Aorta (tissue), 5 donors: ENCODE measurements around the gene CEP170B. TPM values are rescaled to one million over a fixed set of nuclear protein-coding genes. Genes with fewer than 3 reads are reported as not detected.
"Not testable (repeated sequence)": the region's sequence is repeated elsewhere in the genome, so short reads cannot be mapped to it uniquely, and the experiment has no call there.

ENCODE experiments used
- ATAC-seq: fragments of 200-7000 bp; cut with Tn5 transposase; one replicate; pipeline ENCODE4 v1.9.1; 2022; ENCODE audit warnings: moderate library complexity; ENCODE audit not compliant: low FRiP score
- DNase-seq, 2 donors: peaks; one replicate each; pipeline ENCODE4 v3.0.0-alpha.2; 2020
- H3K27ac ChIP-seq, 2 donors: one replicate each; pipeline ENCODE4 v1.5.1; 2013; ENCODE audit warnings: low read length in 2 of 2, mild to moderate bottlenecking in 2 of 2, moderate library complexity in 2 of 2, control low read depth in 1 of 2, inconsistent platforms in 1 of 2, low read depth in 1 of 2
- H3K27me3 ChIP-seq, 2 donors: one replicate each; pipeline ENCODE4 v1.6.1; 2013; ENCODE audit warnings: control low read depth in 1 of 2, low read length in 1 of 2, mild to moderate bottlenecking in 1 of 2, moderate library complexity in 1 of 2; ENCODE audit not compliant: insufficient read depth in 2 of 2, control insufficient read depth in 1 of 2
- H3K36me3 ChIP-seq, 2 donors: one replicate each; pipeline ENCODE4 v1.6.1; 2013; ENCODE audit warnings: control low read depth in 1 of 2, low read length in 1 of 2, mild to moderate bottlenecking in 1 of 2; ENCODE audit not compliant: insufficient read depth in 2 of 2, control insufficient read depth in 1 of 2
- H3K4me1 ChIP-seq, 2 donors: one replicate each; pipeline ENCODE4 v1.6.1; 2013; ENCODE audit warnings: low read length in 2 of 2, control low read depth in 1 of 2, mild to moderate bottlenecking in 1 of 2, moderate library complexity in 1 of 2; ENCODE audit not compliant: insufficient read depth in 2 of 2, control insufficient read depth in 1 of 2
- H3K4me3 ChIP-seq, 2 donors: one replicate each; pipeline ENCODE4 v1.5.1; 2013; ENCODE audit warnings: low read length in 2 of 2, control low read depth in 1 of 2, mild to moderate bottlenecking in 1 of 2
- H3K9me3 ChIP-seq: one replicate; pipeline ENCODE4 v1.6.1; 2013; ENCODE audit warnings: mild to moderate bottlenecking, low read length; ENCODE audit not compliant: control insufficient read depth
- WGBS, 2 donors: extraction: QIAGEN DNeasy Blood & Tissue Kit; methylation state at CpG; one replicate each; pipeline ENCODE4 v1.1.7; 2013; 5-methylcytosine and 5-hydroxymethylcytosine counted together
- intact Hi-C, 2 donors: fragments of 100-400 bp; cut with DNase I; formaldehyde crosslinking; loops; one replicate each; pipeline versions ENCODE4 v1.14.2 to v1.15.0; 2022
- polyA plus RNA-seq, 2 donors: library from polyadenylated mRNA; stranded (reverse); fragments of 200-250 nt; gene quantifications; one replicate each; pipeline ENCODE4 v1.2.3, GENCODE V29; 2013
- total RNA-seq, 2 donors: library from RNA; stranded (reverse); fragmentation: NEBNext Ultra II Directional; extraction: Animal tissue kit (Norgen Biotek cat#: 25700); gene quantifications; one replicate each; pipeline ENCODE4 v1.2.1, GENCODE V29; 2021
- donor health status: healthy with polysubstance abuse.
- donor health status: Bipolar disorder and iron deficiency.
- donor health status: DM: no; HTN: no; CAD: no.
- donor health status: DM: no; HTN: no; CAD: no.
- donor health status: DM: yes; HTN: yes; CAD: no.

CEP170B gene
- total and polyA plus RNA-seq, 4 donors = 6.4 to 36.2 (median 23.1) TPM

- Histone ChIP-seq H3K4me3 (no peak overlapping the region), H3K27ac (no peak overlapping the region), H3K9me3 (no peaks in the 10 kb centered on the region), H3K36me3 (peaks cover 0 to 9% of the 10 kb centered on the region in 2 donors), H3K4me1 (no peaks in the 10 kb centered on the region), H3K27me3 (no peaks in the 10 kb centered on the region)
- DNase-seq = peak; percentile 41 to 71
- intact Hi-C loops = no loop called here
- 85 to 89% methylated on average over 40 of the region's 40 CpGs for WGBS, 2 donors
- ATAC-seq = no peak
These were observed 21.1 kb downstream of the CEP170B start for GRCh38 chr14:104885973-104886689.

GRCh38 chr14:104886690-104887622 lies 21.9 kb downstream of the CEP170B start:
- Histone ChIP-seq H3K4me1 (no peaks in the 10 kb centered on the region), H3K4me3 (no peak overlapping the region), H3K27me3 (no peaks in the 10 kb centered on the region), H3K36me3 (peaks cover 0 to 9% of the 10 kb centered on the region in 2 donors), H3K9me3 (no peaks in the 10 kb centered on the region), H3K27ac (no peak overlapping the region)
- DNase-seq (peak; percentile 48 to 74), ATAC-seq (peak; percentile 20)
- 94 to 96% methylated on average over 59 of the region's 59 CpGs for WGBS, 2 donors
- intact Hi-C loops = no loop called here

GRCh38 chr14:104887623-104888488 lies 22.8 kb downstream of the CEP170B start:
- 82 to 83% methylated on average over 33 of the region's 33 CpGs for WGBS, 2 donors
- intact Hi-C loops = no loop called here
- H3K36me3 ChIP-seq = peaks cover 0 to 9% of the 10 kb centered on the region in 2 donors
- DNase-seq (peak; percentile 41 to 73), ATAC-seq (no peak)
- no peak overlapping the region for H3K4me3 ChIP-seq
- no peaks in the 10 kb centered on the region for H3K4me1 ChIP-seq
- no peaks in the 10 kb centered on the region for H3K9me3 ChIP-seq
- H3K27me3 ChIP-seq = no peaks in the 10 kb centered on the region
- no peak overlapping the region for H3K27ac ChIP-seq

GRCh38 chr14:104888489-104889374 lies 23.7 kb downstream of the CEP170B start:
- Histone ChIP-seq H3K27ac (no peak overlapping the region), H3K9me3 (no peaks in the 10 kb centered on the region), H3K4me3 (no peak overlapping the region), H3K36me3 (peaks cover 0 to 7% of the 10 kb centered on the region in 2 donors), H3K4me1 (no peaks in the 10 kb centered on the region), H3K27me3 (no peaks in the 10 kb centered on the region)
- intact Hi-C loops = no loop called here
- DNase-seq (peak; percentile 33 to 66), ATAC-seq (no peak)
- 94 to 96% methylated on average over 26 of the region's 26 CpGs for WGBS, 2 donors

GRCh38 chr14:104889375-104889757 lies 24.3 kb downstream of the CEP170B start:
- H3K9me3 ChIP-seq = no peaks in the 10 kb centered on the region
- H3K4me3 ChIP-seq = no peak overlapping the region
- H3K36me3 ChIP-seq = peaks cover 0 to 7% of the 10 kb centered on the region in 2 donors
- DNase-seq = peak; percentile 38 to 67
- no peaks in the 10 kb centered on the region for H3K27me3 ChIP-seq
- no peak for ATAC-seq
- H3K27ac ChIP-seq = no peak overlapping the region
- WGBS, 2 donors = 93 to 94% methylated on average over 23 of the region's 23 CpGs
- intact Hi-C loops = no loop called here
- H3K4me1 ChIP-seq = no peaks in the 10 kb centered on the region

- H3K36me3 ChIP-seq, H3K27me3 ChIP-seq, ATAC-seq, H3K9me3 ChIP-seq, H3K27ac ChIP-seq, H3K4me3 ChIP-seq, DNase-seq, intact Hi-C loops, H3K4me1 ChIP-seq: not testable (repeated sequence)
These were observed 25.2 kb downstream of the CEP170B start for GRCh38 chr14:104890292-104890691.

- H3K27me3 ChIP-seq = no peaks in the 10 kb centered on the region
- intact Hi-C loops = no loop called here
- no peaks in the 10 kb centered on the region for H3K9me3 ChIP-seq
- 94 to 97% methylated on average over 4 of the region's 4 CpGs for WGBS, 2 donors
- no peak for DNase-seq
- H3K27ac ChIP-seq = no peak overlapping the region
- H3K4me3 ChIP-seq = no peak overlapping the region
- H3K4me1 ChIP-seq = no peaks in the 10 kb centered on the region
- H3K36me3 ChIP-seq = peaks cover 0 to 2% of the 10 kb centered on the region in 2 donors
- no peak for ATAC-seq
These were observed 26.1 kb downstream of the CEP170B start for GRCh38 chr14:104891121-104891551.
